K562 treated with DMSO at 1 percent for 4 hours (cell line): ENCODE results near the gene CRTAP. TPM values are rescaled to one million over a fixed set of nuclear protein-coding genes. Genes with fewer than 3 reads are reported as not detected.

Source experiments
- total RNA-seq: library from RNA; unstranded; fragments of 300-600 nt; gene quantifications from 2 replicates; pipeline ENCODE4 v1.2.3, GENCODE V29; 2022; ENCODE audit not compliant: insufficient read depth

The CRTAP gene
- total RNA-seq = 144 and 147 TPM in 2 replicates

GRCh38 chr3:33113772-33114621 is at the start of gene CRTAP:
Gene CRTAP (plus strand): TSS chr3:33114014. CDS start chr3:33114078, 64 bp downstream.

Other genes starting within 250 kb of the CRTAP start
- gene CCR4, start 162.4 kb upstream of the CRTAP start, total RNA-seq = not detected in 2 replicates
- 90.7 and 107 TPM in 2 replicates for gene GLB1, start 16.9 kb upstream of the CRTAP start, total RNA-seq
- 1.4 TPM in 2 replicates for gene TMPPE, start 16.9 kb upstream of the CRTAP start, total RNA-seq
- not detected in 2 replicates for gene SUSD5, start 104.8 kb downstream of the CRTAP start, total RNA-seq
- 1.8 and 3.0 TPM in 2 replicates for gene FBXL2, start 163.4 kb downstream of the CRTAP start, total RNA-seq